Caco-2 (cell line): ENCODE results near the gene TACR1. TPM values are rescaled to one million over a fixed set of nuclear protein-coding genes. Genes with fewer than 3 reads are reported as not detected.

Experiments used
- BruUV-seq: library from RNA; stranded (reverse); fragments of 400-500 nt; replicated peaks from 2 replicates; lab custom pipeline; 2021; lab: Mats Ljungman, UMichigan
- CTCF ChIA-PET: fragments of 300-600 bp; sonication (Branson Sonifier 250); formaldehyde crosslinking; loops from one replicate; lab custom pipeline; 2022; ENCODE audit warnings: antibody characterized with exemption; lab: Charles Lee
- POLR2A ChIA-PET: fragments of 300-600 bp; sonication (Branson Sonifier 250); formaldehyde crosslinking; loops from one replicate; lab custom pipeline; 2022; ENCODE audit warnings: antibody characterized with exemption; lab: Charles Lee
- DNase-seq, 2 experiments: peaks; one replicate each; pipeline versions ENCODE4 v3.0.0 to v3.0.0-alpha.2; 2020 to 2022
- H3K27me3 ChIP-seq: replicated peaks from 2 replicates; pipeline ENCODE4 v1.6.0; 2011; ENCODE audit warnings: low read length; ENCODE audit not compliant: control insufficient read depth, insufficient read depth
- H3K36me3 ChIP-seq: 2 replicates; pipeline ENCODE4 v1.5.1; 2011; ENCODE audit warnings: low read length; ENCODE audit not compliant: control insufficient read depth, insufficient read depth
- H3K4me1 ChIP-seq: fragments of 250-450 bp; sonication (Bioruptor Pico); 2 replicates; pipeline ENCODE4 v1.5.1; 2020; ENCODE audit warnings: mild to moderate bottlenecking
- H3K4me3 ChIP-seq: 2 replicates; pipeline ENCODE4 v1.5.1; 2011; ENCODE audit warnings: low read depth, mild to moderate bottlenecking, control low read depth, low read length
- H3K9me3 ChIP-seq: fragments of 250-450 bp; sonication (Bioruptor Pico); 2 replicates; pipeline ENCODE4 v1.5.1; 2020; ENCODE audit warnings: mild to moderate bottlenecking, moderate library complexity
- H3K27ac Mint-ChIP-seq: one replicate; pipeline ENCODE4 v1.8.0; 2022; ENCODE audit warnings: mixed read lengths; ENCODE audit not compliant: unreplicated experiment
- H3K27me3 Mint-ChIP-seq: one replicate; pipeline ENCODE4 v1.8.0; 2022; ENCODE audit warnings: mixed read lengths; ENCODE audit not compliant: insufficient read depth, unreplicated experiment
- H3K36me3 Mint-ChIP-seq: one replicate; pipeline ENCODE4 v1.8.0; 2022; ENCODE audit warnings: mild to moderate bottlenecking, mixed read lengths; ENCODE audit not compliant: insufficient read depth, unreplicated experiment
- H3K4me1 Mint-ChIP-seq: one replicate; pipeline ENCODE4 v1.8.0; 2022; ENCODE audit warnings: low read depth, mixed read lengths; ENCODE audit not compliant: unreplicated experiment
- H3K4me3 Mint-ChIP-seq: one replicate; pipeline ENCODE4 v1.8.0; 2022; ENCODE audit warnings: mild to moderate bottlenecking, moderate library complexity, mixed read lengths; ENCODE audit not compliant: unreplicated experiment
- H3K9me3 Mint-ChIP-seq: one replicate; pipeline ENCODE4 v1.8.0; 2022; ENCODE audit warnings: mixed read lengths; ENCODE audit not compliant: unreplicated experiment
- CTCF ChIP-seq, 2 experiments: fragments of 200-600 bp in 1 of 2; IDR thresholded peaks; 1 replicate in 1 of 2; 2 replicates in 1 of 2; pipeline versions ENCODE4 v1.5.1 to v1.8.0; 2011 to 2022; ENCODE audit warnings: antibody characterized with exemption in 1 of 2, control low read depth in 1 of 2, inconsistent platforms in 1 of 2, low read depth in 1 of 2, low read length in 1 of 2, mild to moderate bottlenecking in 1 of 2, moderate library complexity in 1 of 2; ENCODE audit not compliant: insufficient read depth in 1 of 2, severe bottlenecking in 1 of 2, unreplicated experiment in 1 of 2
- intact Hi-C: fragments of 100-400 bp; cut with micrococcal nuclease; formaldehyde crosslinking; loops from one replicate; pipeline ENCODE4 v1.10.0; 2022; ENCODE audit not compliant: unreplicated experiment
- total RNA-seq: library from RNA; stranded (reverse); gene quantifications from 2 replicates; pipeline ENCODE4 v1.2.3, GENCODE V29; 2022

TACR1 gene
- total RNA-seq, 1 experiment from 2014 or later = 0.07 TPM

GRCh38 chr2:75047992-75048625 is 151.2 kb downstream of the TACR1 start:
- no peaks in the 10 kb centered on the region for H3K36me3 Mint-ChIP-seq
- H3K4me3 ChIP-seq = no peak overlapping the region
- intact Hi-C loops = no loop called here
- no peaks in the 10 kb centered on the region for H3K9me3 Mint-ChIP-seq
- H3K4me1 ChIP-seq = peaks cover 10% of the 10 kb centered on the region
- BruUV-seq = no TSS peak
- H3K9me3 ChIP-seq = no peaks in the 10 kb centered on the region
- TF ChIP-seq CTCF (IDR thresholded peaks at IDR 0.05; ENCODE audit: insufficient read depth in 1 of 2, low read depth in 1 of 2, low read length in 1 of 2, severe bottlenecking in 1 of 2, unreplicated experiment in 1 of 2) = no peak
- ChIA-PET POLR2A (no interaction called here), CTCF (no interaction called here)
- no peak for DNase-seq
- peaks cover 6% of the 10 kb centered on the region for H3K4me1 Mint-ChIP-seq
- H3K27ac Mint-ChIP-seq = no peak overlapping the region
- H3K27me3 ChIP-seq = no peaks in the 10 kb centered on the region
- no peaks in the 10 kb centered on the region for H3K36me3 ChIP-seq
- no peak overlapping the region for H3K4me3 Mint-ChIP-seq
- no peaks in the 10 kb centered on the region for H3K27me3 Mint-ChIP-seq

GRCh38 chr2:75047189-75047991 is 151.9 kb downstream of the TACR1 start:
- DNase-seq = no peak
- H3K27me3 Mint-ChIP-seq = no peaks in the 10 kb centered on the region
- POLR2A ChIA-PET = no interaction called here
- intact Hi-C loops = no loop called here
- no peaks in the 10 kb centered on the region for H3K36me3 ChIP-seq
- peaks cover 10% of the 10 kb centered on the region for H3K4me1 ChIP-seq
- BruUV-seq = no TSS peak
- H3K27ac Mint-ChIP-seq = no peak overlapping the region
- CTCF ChIA-PET = no interaction called here
- no peaks in the 10 kb centered on the region for H3K36me3 Mint-ChIP-seq
- H3K4me1 Mint-ChIP-seq = peaks cover 6% of the 10 kb centered on the region
- H3K9me3 ChIP-seq = no peaks in the 10 kb centered on the region
- no peak overlapping the region for H3K4me3 ChIP-seq
- H3K4me3 Mint-ChIP-seq = no peak overlapping the region
- no peaks in the 10 kb centered on the region for H3K9me3 Mint-ChIP-seq
- no peak for TF ChIP-seq CTCF (IDR thresholded peaks at IDR 0.05; ENCODE audit: insufficient read depth in 1 of 2, low read depth in 1 of 2, low read length in 1 of 2, severe bottlenecking in 1 of 2, unreplicated experiment in 1 of 2)
- no peaks in the 10 kb centered on the region for H3K27me3 ChIP-seq

GRCh38 chr2:75045526-75046050 is 153.7 kb downstream of the TACR1 start:
- no peaks in the 10 kb centered on the region for H3K36me3 ChIP-seq
- intact Hi-C loops = no loop called here
- ChIA-PET CTCF (no interaction called here), POLR2A (no interaction called here)
- no peaks in the 10 kb centered on the region for H3K27me3 ChIP-seq
- peaks cover 10% of the 10 kb centered on the region for H3K4me1 ChIP-seq
- TF ChIP-seq CTCF (IDR thresholded peaks at IDR 0.05; ENCODE audit: insufficient read depth in 1 of 2, low read depth in 1 of 2, low read length in 1 of 2, severe bottlenecking in 1 of 2, unreplicated experiment in 1 of 2) = no peak
- H3K9me3 ChIP-seq = no peaks in the 10 kb centered on the region
- H3K4me1 Mint-ChIP-seq = peaks cover 6% of the 10 kb centered on the region
- no peaks in the 10 kb centered on the region for H3K36me3 Mint-ChIP-seq
- H3K27ac Mint-ChIP-seq = no peak overlapping the region
- H3K4me3 ChIP-seq = no peak overlapping the region
- H3K9me3 Mint-ChIP-seq = no peaks in the 10 kb centered on the region
- no TSS peak for BruUV-seq
- no peak for DNase-seq
- H3K4me3 Mint-ChIP-seq = no peak overlapping the region
- no peaks in the 10 kb centered on the region for H3K27me3 Mint-ChIP-seq
